ENCODE results near the gene BOC.

BOC gene

DNA sequence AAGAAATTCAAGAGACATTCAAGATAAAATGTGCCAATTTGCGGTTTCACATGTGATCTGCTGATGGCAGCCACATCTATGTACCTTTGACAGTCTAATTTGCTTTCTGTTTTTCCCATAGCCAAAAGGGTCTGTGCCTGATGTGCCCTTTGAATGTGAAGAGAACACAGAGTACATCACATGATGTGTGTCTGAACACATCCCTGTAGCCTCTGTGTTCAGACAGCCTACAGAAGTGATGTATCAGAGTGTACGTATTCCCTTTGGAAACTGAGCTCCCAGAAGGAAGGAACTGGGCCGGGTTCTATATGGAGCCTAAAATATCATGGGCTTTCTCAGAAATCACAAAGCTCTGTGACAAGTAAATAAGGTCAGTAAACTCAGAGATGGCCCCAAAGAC is 52.4 kb downstream of the BOC start:
- H3K4me1 ChIP-seq (ENCODE audit: control extremely low read depth in 1 of 4, control insufficient read depth in 4 of 4, insufficient read depth in 4 of 4, low read length in 3 of 4), result no peaks in the 10 kb centered on the region
- no peak overlapping the region for H3K27ac ChIP-seq (ENCODE audit: insufficient read depth in 1 of 2, low read depth in 1 of 2, low read length in 2 of 2, poor library complexity in 1 of 2, severe bottlenecking in 2 of 2)
- peaks cover 0 to 6% (median 0%) of the 10 kb centered on the region in 5 experiments for H3K27me3 ChIP-seq (replicated peaks in 2 of 5; ENCODE audit: control insufficient read depth in 4 of 5, insufficient read depth in 5 of 5, low read length in 4 of 5)
- H3K36me3 ChIP-seq (ENCODE audit: control insufficient read depth in 4 of 4, insufficient read depth in 4 of 4, low read length in 3 of 4), result no peaks in the 10 kb centered on the region
- DNase-seq, result no peak
- no peak overlapping the region for H3K4me3 ChIP-seq (ENCODE audit: control insufficient read depth in 1 of 7, extremely low read depth in 1 of 7, insufficient read depth in 4 of 7, low read depth in 2 of 7, low read length in 6 of 7)
- H3K9me3 ChIP-seq (ENCODE audit: control extremely low read depth in 1 of 5, control insufficient read depth in 4 of 5, insufficient read depth in 2 of 5, low read depth in 1 of 5, low read length in 4 of 5), result no peaks in the 10 kb centered on the region
- POLR2A ChIA-PET, result no interaction called here
- 94% methylated on average over 3 of the region's 3 CpGs for WGBS (ENCODE audit: insufficient coverage)
- CTCF ChIA-PET, result interaction anchor here (0.7 to 1.6 kb wide), 4 partner anchors 10 to 1147 kb away, joined by 3 read pairs; no protein-coding TSS in a partner anchor

GRCh38 chr3:113264283-113265131 is 53.1 kb downstream of the BOC start:
- H3K4me1 ChIP-seq (ENCODE audit: control extremely low read depth in 1 of 4, control insufficient read depth in 4 of 4, insufficient read depth in 4 of 4, low read length in 3 of 4), result no peaks in the 10 kb centered on the region
- no peak overlapping the region for H3K27ac ChIP-seq (ENCODE audit: insufficient read depth in 1 of 2, low read depth in 1 of 2, low read length in 2 of 2, poor library complexity in 1 of 2, severe bottlenecking in 2 of 2)
- H3K27me3 ChIP-seq (replicated peaks in 2 of 5; ENCODE audit: control insufficient read depth in 4 of 5, insufficient read depth in 5 of 5, low read length in 4 of 5), result peaks cover 0 to 6% (median 0%) of the 10 kb centered on the region in 5 experiments
- no peaks in the 10 kb centered on the region for H3K36me3 ChIP-seq (ENCODE audit: control insufficient read depth in 4 of 4, insufficient read depth in 4 of 4, low read length in 3 of 4)
- ChIA-PET CTCF (interaction anchor here (0.7 to 1.3 kb wide), 4 partner anchors 9 to 1147 kb away, joined by 3 read pairs; no protein-coding TSS in a partner anchor), POLR2A (no interaction called here)
- no peak for DNase-seq
- 97% methylated on average over 9 of the region's 10 CpGs for WGBS (ENCODE audit: insufficient coverage)
- H3K4me3 ChIP-seq (ENCODE audit: control insufficient read depth in 1 of 7, extremely low read depth in 1 of 7, insufficient read depth in 4 of 7, low read depth in 2 of 7, low read length in 6 of 7), result no peak overlapping the region
- H3K9me3 ChIP-seq (ENCODE audit: control extremely low read depth in 1 of 5, control insufficient read depth in 4 of 5, insufficient read depth in 2 of 5, low read depth in 1 of 5, low read length in 4 of 5), result no peaks in the 10 kb centered on the region

GRCh38 chr3:113265231-113265630 is 53.9 kb downstream of the BOC start:
- Histone ChIP-seq H3K27me3 (replicated peaks in 2 of 5; ENCODE audit: control insufficient read depth in 4 of 5, insufficient read depth in 5 of 5, low read length in 4 of 5) (peaks cover 0 to 6% (median 0%) of the 10 kb centered on the region in 5 experiments), H3K4me3 (ENCODE audit: control insufficient read depth in 1 of 7, extremely low read depth in 1 of 7, insufficient read depth in 4 of 7, low read depth in 2 of 7, low read length in 6 of 7) (no peak overlapping the region), H3K4me1 (ENCODE audit: control extremely low read depth in 1 of 4, control insufficient read depth in 4 of 4, insufficient read depth in 4 of 4, low read length in 3 of 4) (no peaks in the 10 kb centered on the region), H3K36me3 (ENCODE audit: control insufficient read depth in 4 of 4, insufficient read depth in 4 of 4, low read length in 3 of 4) (no peaks in the 10 kb centered on the region), H3K27ac (ENCODE audit: insufficient read depth in 1 of 2, low read depth in 1 of 2, low read length in 2 of 2, poor library complexity in 1 of 2, severe bottlenecking in 2 of 2) (no peak overlapping the region), H3K9me3 (ENCODE audit: control extremely low read depth in 1 of 5, control insufficient read depth in 4 of 5, insufficient read depth in 2 of 5, low read depth in 1 of 5, low read length in 4 of 5) (no peaks in the 10 kb centered on the region)
- ChIA-PET CTCF (interaction anchor here (0.9 to 1.3 kb wide), 2 partner anchors 10 to 63 kb away, joined by 3 read pairs; no protein-coding TSS in a partner anchor), POLR2A (no interaction called here)
- WGBS (ENCODE audit: insufficient coverage), result 100% methylated on average over 2 of the region's 5 CpGs
- no peak for DNase-seq

DNA sequence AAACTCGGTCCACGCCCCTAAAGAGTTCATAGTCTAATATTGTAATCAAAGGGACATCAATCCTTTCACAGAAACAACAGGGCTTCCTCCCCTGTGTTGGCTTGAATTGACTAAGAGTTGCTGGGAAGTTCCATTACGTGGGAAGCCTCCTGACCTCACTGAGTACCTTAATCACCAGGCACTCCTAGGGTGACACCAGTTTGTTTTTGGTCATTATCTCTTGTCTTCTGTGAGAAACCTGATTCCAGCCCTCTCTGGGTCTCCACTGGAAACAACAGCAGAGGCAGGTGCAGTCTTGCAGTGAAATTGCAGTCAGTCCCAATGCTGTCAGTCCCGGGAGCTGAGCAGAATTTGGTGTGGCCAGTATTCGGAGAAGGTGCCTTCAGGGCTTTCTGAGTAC is 55.4 kb downstream of the BOC start:
- no peak overlapping the region for H3K27ac ChIP-seq (ENCODE audit: insufficient read depth in 1 of 2, low read depth in 1 of 2, low read length in 2 of 2, poor library complexity in 1 of 2, severe bottlenecking in 2 of 2)
- CTCF ChIA-PET, result no interaction called here

DNA sequence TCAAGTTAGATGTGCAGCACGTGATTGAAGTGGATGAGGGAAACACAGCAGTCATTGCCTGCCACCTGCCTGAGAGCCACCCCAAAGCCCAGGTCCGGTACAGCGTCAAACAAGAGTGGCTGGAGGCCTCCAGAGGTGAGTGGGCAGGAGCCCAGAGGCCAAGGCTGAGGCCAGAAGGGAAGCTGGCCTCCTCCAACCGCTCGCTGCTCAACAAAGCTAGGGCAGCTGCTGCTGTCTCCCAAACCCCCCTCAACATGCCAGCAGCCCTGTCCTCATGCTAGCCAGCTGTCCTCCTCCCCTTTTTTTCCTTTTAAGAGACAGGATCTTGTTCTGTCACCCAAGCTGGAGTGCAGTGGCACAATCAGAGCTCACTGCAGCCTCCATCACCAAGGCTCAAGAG is 57.0 kb downstream of the BOC start:
- no peaks in the 10 kb centered on the region for H3K36me3 ChIP-seq (ENCODE audit: control insufficient read depth in 4 of 4, insufficient read depth in 4 of 4, low read length in 3 of 4)
- ChIA-PET CTCF (interaction anchor here (1.1 to 2.4 kb wide), 3 partner anchors 10 to 217 kb away, joined by 3 to 6 read pairs (median 5); no protein-coding TSS in a partner anchor), POLR2A (no interaction called here)
- H3K4me3 ChIP-seq (ENCODE audit: control insufficient read depth in 1 of 7, extremely low read depth in 1 of 7, insufficient read depth in 4 of 7, low read depth in 2 of 7, low read length in 6 of 7), result no peak overlapping the region
- no peak for DNase-seq
- 92% methylated on average over 5 of the region's 5 CpGs for WGBS (ENCODE audit: insufficient coverage)
- no peaks in the 10 kb centered on the region for H3K9me3 ChIP-seq (ENCODE audit: control extremely low read depth in 1 of 5, control insufficient read depth in 4 of 5, insufficient read depth in 2 of 5, low read depth in 1 of 5, low read length in 4 of 5)
- no peaks in the 10 kb centered on the region for H3K27me3 ChIP-seq (replicated peaks in 2 of 5; ENCODE audit: control insufficient read depth in 4 of 5, insufficient read depth in 5 of 5, low read length in 4 of 5)
- H3K4me1 ChIP-seq (ENCODE audit: control extremely low read depth in 1 of 4, control insufficient read depth in 4 of 4, insufficient read depth in 4 of 4, low read length in 3 of 4), result no peaks in the 10 kb centered on the region
- H3K27ac ChIP-seq (ENCODE audit: insufficient read depth in 1 of 2, low read depth in 1 of 2, low read length in 2 of 2, poor library complexity in 1 of 2, severe bottlenecking in 2 of 2), result no peak overlapping the region

More for the DNA sequence above, 55.4 kb downstream of the BOC start:
- POLR2A ChIA-PET, result no interaction called here
- no peak overlapping the region for H3K4me3 ChIP-seq (ENCODE audit: control insufficient read depth in 1 of 7, extremely low read depth in 1 of 7, insufficient read depth in 4 of 7, low read depth in 2 of 7, low read length in 6 of 7)
- DNase-seq, result no peak
- H3K36me3 ChIP-seq (ENCODE audit: control insufficient read depth in 4 of 4, insufficient read depth in 4 of 4, low read length in 3 of 4), result no peaks in the 10 kb centered on the region
- no peaks in the 10 kb centered on the region for H3K4me1 ChIP-seq (ENCODE audit: control extremely low read depth in 1 of 4, control insufficient read depth in 4 of 4, insufficient read depth in 4 of 4, low read length in 3 of 4)
- no peaks in the 10 kb centered on the region for H3K9me3 ChIP-seq (ENCODE audit: control extremely low read depth in 1 of 5, control insufficient read depth in 4 of 5, insufficient read depth in 2 of 5, low read depth in 1 of 5, low read length in 4 of 5)
- 90% methylated on average over 3 of the region's 5 CpGs for WGBS (ENCODE audit: insufficient coverage)
- H3K27me3 ChIP-seq (replicated peaks in 2 of 5; ENCODE audit: control insufficient read depth in 4 of 5, insufficient read depth in 5 of 5, low read length in 4 of 5), result peaks cover 0 to 4% (median 0%) of the 10 kb centered on the region in 5 experiments

DNA sequence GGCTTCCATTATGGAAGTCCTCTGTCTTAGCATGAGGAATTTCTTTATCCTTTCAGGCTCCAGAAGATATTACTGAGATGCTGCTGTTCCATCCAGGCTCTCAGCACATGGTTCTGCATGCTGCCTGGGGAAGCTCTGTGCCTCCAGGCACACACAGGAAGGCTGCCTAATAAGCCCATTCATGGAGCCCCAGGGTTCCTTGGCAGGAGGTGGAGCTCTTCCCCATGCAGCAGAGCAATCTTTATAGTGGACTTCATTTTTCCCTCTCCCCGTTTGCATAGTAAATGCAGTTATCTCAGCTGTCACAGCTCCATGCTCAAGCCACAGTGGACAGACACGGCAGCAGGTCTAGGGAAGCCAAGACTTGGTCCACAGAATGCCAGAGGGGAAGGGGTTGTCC is 57.6 kb downstream of the BOC start:
- POLR2A ChIA-PET, result no interaction called here
- no peaks in the 10 kb centered on the region for H3K36me3 ChIP-seq (ENCODE audit: control insufficient read depth in 4 of 4, insufficient read depth in 4 of 4, low read length in 3 of 4)
- no CpG with 5 or more reads among the region's 2 CpGs for WGBS (ENCODE audit: insufficient coverage)

GRCh38 chr3:113269661-113270060 is 58.3 kb downstream of the BOC start:
- 82% methylated on average over 3 of the region's 3 CpGs for WGBS (ENCODE audit: insufficient coverage)
- no peaks in the 10 kb centered on the region for H3K36me3 ChIP-seq (ENCODE audit: control insufficient read depth in 4 of 4, insufficient read depth in 4 of 4, low read length in 3 of 4)
- no peaks in the 10 kb centered on the region for H3K4me1 ChIP-seq (ENCODE audit: control extremely low read depth in 1 of 4, control insufficient read depth in 4 of 4, insufficient read depth in 4 of 4, low read length in 3 of 4)
- H3K9me3 ChIP-seq (ENCODE audit: control extremely low read depth in 1 of 5, control insufficient read depth in 4 of 5, insufficient read depth in 2 of 5, low read depth in 1 of 5, low read length in 4 of 5), result no peaks in the 10 kb centered on the region
- CTCF ChIA-PET, result interaction anchor here (1.8 to 2.4 kb wide), 2 partner anchors 9 to 11 kb away, joined by 5 to 6 read pairs; no protein-coding TSS in a partner anchor
- H3K4me3 ChIP-seq (ENCODE audit: control insufficient read depth in 1 of 7, extremely low read depth in 1 of 7, insufficient read depth in 4 of 7, low read depth in 2 of 7, low read length in 6 of 7), result no peak overlapping the region
- no peak for DNase-seq
- POLR2A ChIA-PET, result no interaction called here
- no peak overlapping the region for H3K27ac ChIP-seq (ENCODE audit: insufficient read depth in 1 of 2, low read depth in 1 of 2, low read length in 2 of 2, poor library complexity in 1 of 2, severe bottlenecking in 2 of 2)
- H3K27me3 ChIP-seq (replicated peaks in 2 of 5; ENCODE audit: control insufficient read depth in 4 of 5, insufficient read depth in 5 of 5, low read length in 4 of 5), result no peaks in the 10 kb centered on the region

More for the DNA sequence above, 57.6 kb downstream of the BOC start:
- no peaks in the 10 kb centered on the region for H3K4me1 ChIP-seq (ENCODE audit: control extremely low read depth in 1 of 4, control insufficient read depth in 4 of 4, insufficient read depth in 4 of 4, low read length in 3 of 4)
- no peaks in the 10 kb centered on the region for H3K9me3 ChIP-seq (ENCODE audit: control extremely low read depth in 1 of 5, control insufficient read depth in 4 of 5, insufficient read depth in 2 of 5, low read depth in 1 of 5, low read length in 4 of 5)
- DNase-seq, result no peak
- no peak overlapping the region for H3K27ac ChIP-seq (ENCODE audit: insufficient read depth in 1 of 2, low read depth in 1 of 2, low read length in 2 of 2, poor library complexity in 1 of 2, severe bottlenecking in 2 of 2)
- no peaks in the 10 kb centered on the region for H3K27me3 ChIP-seq (replicated peaks in 2 of 5; ENCODE audit: control insufficient read depth in 4 of 5, insufficient read depth in 5 of 5, low read length in 4 of 5)
- CTCF ChIA-PET, result interaction anchor here (1.1 to 2.4 kb wide), 4 partner anchors 10 to 218 kb away, joined by 3 to 6 read pairs (median 5); no protein-coding TSS in a partner anchor
- H3K4me3 ChIP-seq (ENCODE audit: control insufficient read depth in 1 of 7, extremely low read depth in 1 of 7, insufficient read depth in 4 of 7, low read depth in 2 of 7, low read length in 6 of 7), result no peak overlapping the region

Measured in common myeloid progenitor, CD34-positive (primary cell).